GM12878 (cell line): ENCODE data around the gene GPBP1. TPM values are rescaled to one million over a fixed set of nuclear protein-coding genes. Genes with fewer than 3 reads are reported as not detected.

ENCODE experiments used
- ATAC-seq: fragments of 200-7000 bp; cut with Tn5 transposase; 3 replicates; pipeline ENCODE4 v1.9.1; 2020; ENCODE audit warnings: mild to moderate bottlenecking, moderate library complexity
- BruUV-seq: library from RNA; stranded (reverse); fragments of 400-500 nt; replicated peaks from 2 replicates; lab custom pipeline; 2021; lab: Mats Ljungman, UMichigan
- CTCF ChIA-PET: fragments of 300-600 bp; sonication (Branson Sonifier 250); formaldehyde crosslinking; extraction: SDS; loops from one replicate; lab custom pipeline; 2021; ENCODE audit warnings: inconsistent platforms; lab: Yijun Ruan, JAX
- POLR2A ChIA-PET: fragments of 350-600 bp; formaldehyde crosslinking; extraction: SDS; loops from one replicate; lab custom pipeline; 2021; ENCODE audit warnings: inconsistent platforms; lab: Charles Lee
- RAD21 ChIA-PET: fragments of 300-600 bp; sonication (Branson Sonifier 250); formaldehyde crosslinking; loops from one replicate; lab custom pipeline; 2023; ENCODE audit warnings: antibody characterized with exemption; ENCODE audit not compliant: unreplicated experiment; lab: Charles Lee
- SMC1A ChIA-PET: fragments of 300-600 bp; sonication (Branson Sonifier 250); formaldehyde crosslinking; loops from one replicate; lab custom pipeline; 2023; ENCODE audit not compliant: unreplicated experiment, uncharacterized antibody; lab: Charles Lee
- DNase-seq: peaks from one replicate; pipeline ENCODE4 v3.0.0-alpha.2; 2011; ENCODE audit warnings: low read depth, low spot score
- FAIRE-seq: peaks from 3 replicates; lab custom pipeline; 2011; peaks lifted over from hg19 to GRCh38; lab: Jason Lieb, UNC
- H2AFZ ChIP-seq: 2 replicates; pipeline ENCODE4 v1.6.0; 2011; ENCODE audit warnings: low read depth, low read length, control low read depth; ENCODE audit not compliant: control insufficient read depth
- H3K27ac ChIP-seq: 2 replicates; pipeline ENCODE4 v1.5.1; 2011; ENCODE audit warnings: control low read depth; ENCODE audit not compliant: control insufficient read depth, insufficient read depth
- H3K27me3 ChIP-seq, 2 experiments: replicated peaks in 1 of 2; 2 replicates each; pipeline versions ENCODE4 v1.6.0 to v1.6.1; 2011; ENCODE audit warnings: low read length in 1 of 2; ENCODE audit not compliant: control insufficient read depth in 2 of 2, insufficient read depth in 2 of 2
- H3K36me3 ChIP-seq, 2 experiments: 2 replicates each; pipeline ENCODE4 v1.5.1; 2011; ENCODE audit warnings: low read length in 1 of 2; ENCODE audit not compliant: control insufficient read depth in 2 of 2, insufficient read depth in 2 of 2
- H3K4me1 ChIP-seq: 2 replicates; pipeline ENCODE4 v1.6.1; 2011; ENCODE audit warnings: mild to moderate bottlenecking, low read length, moderate library complexity, mixed read lengths; ENCODE audit not compliant: control insufficient read depth, insufficient read depth
- H3K4me2 ChIP-seq: 2 replicates; pipeline ENCODE4 v1.6.0; 2011; ENCODE audit warnings: control low read depth; ENCODE audit not compliant: control insufficient read depth, insufficient read depth
- H3K4me3 ChIP-seq: fragments of 200-600 bp; sonication (generic); 2 replicates; pipeline ENCODE4 v1.5.1; 2016
- H3K79me2 ChIP-seq: 2 replicates; pipeline ENCODE4 v1.6.0; 2011; ENCODE audit warnings: low read length; ENCODE audit not compliant: control insufficient read depth, insufficient read depth
- H3K9ac ChIP-seq: 2 replicates; pipeline ENCODE4 v1.8.0; 2011; ENCODE audit warnings: low read length, control low read depth, mixed read lengths; ENCODE audit not compliant: control insufficient read depth, insufficient read depth
- H3K9me3 ChIP-seq: replicated peaks from 3 replicates; pipeline ENCODE4 v1.5.1; 2011; ENCODE audit warnings: mild to moderate bottlenecking, low read length; ENCODE audit not compliant: control insufficient read depth, insufficient read depth
- H4K20me1 ChIP-seq: 2 replicates; pipeline ENCODE4 v1.6.0; 2011; ENCODE audit not compliant: control insufficient read depth, insufficient read depth
- HCFC1 ChIP-seq: fragments of 150-350 bp; IDR thresholded peaks from 2 replicates; pipeline ENCODE4 v1.6.1; 2014; ENCODE audit warnings: low read length
- IKZF1 ChIP-seq: fragments of 450-650 bp; conservative IDR thresholded peaks from 2 replicates; pipeline ENCODE4 v1.6.1; 2017; ENCODE audit warnings: antibody characterized with exemption, mild to moderate bottlenecking
- MTA2 ChIP-seq: fragments of 450-650 bp; IDR thresholded peaks from 2 replicates; pipeline ENCODE4 v1.6.1; 2016; ENCODE audit warnings: low read depth, mild to moderate bottlenecking, moderate library complexity
- NBN ChIP-seq: fragments of 450-650 bp; IDR thresholded peaks from 2 replicates; pipeline ENCODE4 v1.6.1; 2016
- NFIC ChIP-seq: IDR thresholded peaks from 2 replicates; pipeline ENCODE4 v1.6.1; 2012; ENCODE audit warnings: low read depth, mild to moderate bottlenecking, inconsistent platforms, low read length, moderate library complexity
- NFYA ChIP-seq: IDR thresholded peaks from 2 replicates; pipeline ENCODE4 v1.6.1; 2011; ENCODE audit warnings: low read depth, mild to moderate bottlenecking, low read length, improper control_type of control experiment, borderline replicate concordance
- POU2F2 ChIP-seq: IDR thresholded peaks from 3 replicates; pipeline ENCODE4 v1.6.1; 2011; ENCODE audit warnings: low read depth, mild to moderate bottlenecking, low read length, borderline replicate concordance
- RFX5 ChIP-seq: IDR thresholded peaks from 2 replicates; pipeline ENCODE4 v1.6.1; 2011; ENCODE audit warnings: low read depth, low read length, improper control_type of control experiment
- SIN3A ChIP-seq: IDR thresholded peaks from 2 replicates; pipeline ENCODE4 v1.6.1; 2012; ENCODE audit warnings: low read depth, low read length, improper control_type of control experiment
- SMARCA5 ChIP-seq: fragments of 450-650 bp; IDR thresholded peaks from 2 replicates; pipeline ENCODE4 v1.6.1; 2017; ENCODE audit warnings: mild to moderate bottlenecking
- TAF1 ChIP-seq: IDR thresholded peaks from 2 replicates; pipeline ENCODE4 v1.6.1; 2011; ENCODE audit warnings: mild to moderate bottlenecking, low read depth, low read length, borderline replicate concordance
- WGBS: methylation state at CpG from one replicate; pipeline ENCODE4 v1.1.6; 2016; ENCODE audit warnings: low lambda C conversion rate; ENCODE audit not compliant: insufficient replicate concordance, insufficient coverage; ENCODE audit errors: missing lambda C conversion rate; 5-methylcytosine and 5-hydroxymethylcytosine counted together
- in situ Hi-C: fragments of 300-500 bp; cut with MboI; formaldehyde crosslinking; loops from 9 replicates; pipeline ENCODE4 v1.14.3; 2018; ENCODE audit warnings: mixed read lengths
- intact Hi-C: fragments of 100-400 bp; cut with micrococcal nuclease; formaldehyde crosslinking; loops from one replicate; pipeline ENCODE4 v1.14.2; 2022; ENCODE audit not compliant: unreplicated experiment
- polyA plus RNA-seq, 11 experiments: library from polyadenylated mRNA; depleted of rRNA in 4 of 11; unstranded in 6 of 11; stranded (reverse) in 5 of 11; fragments of >200 nt; fragmentation: Nextera tagmentation in 4 of 11; fragmentation: Illumina TruSeq in 1 of 11; extraction: Ambion mirVana in 4 of 11; extraction: Trizol in 1 of 11; gene quantifications; 1 replicate in 1 of 11; 2 replicates in 10 of 11; pipeline versions ENCODE4 v1.2.1 to v1.2.3, GENCODE V29; 2011 to 2016; ENCODE audit warnings: inconsistent platforms in 2 of 11, missing spikeins in 2 of 11, low read depth in 1 of 11
- total RNA-seq, 4 experiments: library from RNA; depleted of rRNA in 3 of 4; stranded (reverse); fragments of >200 nt in 3 of 4; fragmentation: Illumina TruSeq in 1 of 4; extraction: Trizol in 1 of 4; gene quantifications; 2 replicates each; pipeline versions ENCODE4 v1.2.1 to v1.2.3, GENCODE V29; 2013 to 2021
- TF ChIP-seq, protein P1 (sequence below): IDR thresholded peaks from 2 replicates; pipeline ENCODE4 v1.6.1; 2012; ENCODE audit warnings: low read depth, low read length, improper control_type of control experiment
- TF ChIP-seq, protein P2 (sequence below): fragments of 450-650 bp; formaldehyde crosslinking; IDR thresholded peaks from 2 replicates; pipeline ENCODE4 v1.4.0; 2022; ENCODE audit warnings: mild to moderate bottlenecking, moderate library complexity

Gene GPBP1
- total and polyA plus RNA-seq, 10 of the 15 experiments (the other 5 are each of a cell fraction or from before 2014, with no cell fraction given): 27.0 to 96.2 (median 55.4) TPM

DNA sequence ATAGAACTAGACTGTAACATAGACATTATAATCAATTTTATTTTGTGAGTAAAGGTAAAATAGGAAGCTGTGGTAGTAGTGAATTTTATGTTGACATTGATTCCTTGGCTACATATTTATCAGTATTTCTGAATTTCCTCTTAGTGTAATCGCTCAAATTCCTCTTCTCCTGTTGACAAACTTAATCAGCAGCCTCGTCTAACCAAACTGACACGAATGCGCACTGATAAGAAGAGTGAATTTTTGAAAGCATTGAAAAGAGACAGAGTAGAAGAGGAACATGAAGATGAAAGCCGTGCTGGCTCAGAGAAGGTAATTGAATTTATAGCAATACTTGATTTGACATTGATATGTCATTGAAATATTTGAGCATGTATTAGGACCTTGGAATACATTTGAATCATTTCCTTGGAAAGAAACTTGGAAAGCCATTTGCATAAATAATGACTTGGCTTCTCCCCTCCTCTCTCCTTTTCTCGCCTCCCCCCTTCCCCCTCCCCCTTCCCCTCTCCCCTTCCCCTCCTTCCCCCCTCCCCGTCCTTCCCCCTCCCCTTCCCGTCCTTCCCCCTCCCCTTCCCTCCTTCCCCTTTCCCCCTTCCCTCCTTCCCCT lies 75.5 kb downstream of the GPBP1 start:
- Histone ChIP-seq H3K4me3 (no peak overlapping the region), H3K79me2 (no peaks in the 10 kb centered on the region), H3K36me3 (peaks cover 2 to 25% of the 10 kb centered on the region in 2 experiments), H3K4me1 (no peaks in the 10 kb centered on the region), H3K27me3 (no peaks in the 10 kb centered on the region), H3K4me2 (no peak overlapping the region), H4K20me1 (no peaks in the 10 kb centered on the region)
- no peak for DNase-seq
- ATAC-seq: no peak
- RAD21 ChIA-PET: no interaction called here
- in situ Hi-C loops: no loop called here
- TF ChIP-seq, protein P1, sequence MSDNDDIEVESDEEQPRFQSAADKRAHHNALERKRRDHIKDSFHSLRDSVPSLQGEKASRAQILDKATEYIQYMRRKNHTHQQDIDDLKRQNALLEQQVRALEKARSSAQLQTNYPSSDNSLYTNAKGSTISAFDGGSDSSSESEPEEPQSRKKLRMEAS: no peak
- TF ChIP-seq, all 136 proteins: peak for 0
- WGBS: 82% methylated on average over 6 of the region's 8 CpGs
- intact Hi-C loops: no loop called here
- no peak overlapping the region for H2AFZ ChIP-seq
- ChIA-PET POLR2A (interaction anchor here (0.5 kb wide), 1 partner anchor 24 kb away, joined by 4 read pairs; no protein-coding TSS in a partner anchor), CTCF (interaction anchor here (1.1 kb wide), 1 partner anchor 350 kb away, joined by 3 read pairs; no protein-coding TSS in a partner anchor), SMC1A (no interaction called here)
- FAIRE-seq: no peak
- no peaks in the 10 kb centered on the region for H3K9me3 ChIP-seq
- BruUV-seq: no TSS peak
- H3K9ac ChIP-seq: no peak overlapping the region
- no peak overlapping the region for H3K27ac ChIP-seq

DNA sequence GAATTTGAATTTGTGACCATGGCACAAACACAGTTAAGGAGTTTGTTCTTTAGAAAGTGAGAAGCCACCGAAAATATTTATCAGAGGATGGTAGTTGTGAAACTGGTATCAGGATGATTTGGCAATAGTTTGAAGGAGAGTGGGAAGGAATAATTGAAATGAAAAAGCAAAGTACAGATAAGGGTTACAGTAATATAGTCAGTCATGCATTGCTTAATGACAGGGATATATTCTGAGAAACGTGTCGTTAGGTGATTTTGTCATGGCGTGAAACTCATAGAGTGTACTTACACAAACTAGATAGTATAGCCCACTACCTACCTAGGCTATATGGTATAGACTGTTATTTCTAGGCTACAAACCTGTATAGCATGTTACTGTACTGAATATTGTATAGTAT lies 84.2 kb downstream of the GPBP1 start:
- Histone ChIP-seq H3K27me3 (no peaks in the 10 kb centered on the region), H3K4me1 (no peaks in the 10 kb centered on the region), H3K4me3 (no peak overlapping the region), H3K27ac (no peak overlapping the region), H3K79me2 (no peaks in the 10 kb centered on the region; the same call in 1 of the 2 replicates), H4K20me1 (no peaks in the 10 kb centered on the region), H3K4me2 (no peak overlapping the region), H2AFZ (no peak overlapping the region), H3K36me3 (peaks cover under 1 to 24% of the 10 kb centered on the region in 2 experiments; a peak in 3 of 4 replicates), H3K9ac (no peak overlapping the region), H3K9me3 (no peaks in the 10 kb centered on the region)
- ATAC-seq (no peak), DNase-seq (no peak), FAIRE-seq (peak; percentile 38)
- intact Hi-C loops (no loop called here), in situ Hi-C loops (no loop called here)
- SMC1A ChIA-PET: no interaction called here
- CTCF ChIA-PET: no interaction called here
- POLR2A ChIA-PET: no interaction called here
- WGBS: 53% methylated on average over 4 of the region's 4 CpGs
- RAD21 ChIA-PET: no interaction called here
- no TSS peak for BruUV-seq
- TF ChIP-seq HCFC1 (no peak), NBN (no peak), IKZF1 (no peak), POU2F2 (no peak), NFYA (no peak), SIN3A (no peak), RFX5 (no peak), NFIC (no peak), TAF1 (no peak), SMARCA5 (no peak), MTA2 (no peak)
- TF ChIP-seq, protein P2, sequence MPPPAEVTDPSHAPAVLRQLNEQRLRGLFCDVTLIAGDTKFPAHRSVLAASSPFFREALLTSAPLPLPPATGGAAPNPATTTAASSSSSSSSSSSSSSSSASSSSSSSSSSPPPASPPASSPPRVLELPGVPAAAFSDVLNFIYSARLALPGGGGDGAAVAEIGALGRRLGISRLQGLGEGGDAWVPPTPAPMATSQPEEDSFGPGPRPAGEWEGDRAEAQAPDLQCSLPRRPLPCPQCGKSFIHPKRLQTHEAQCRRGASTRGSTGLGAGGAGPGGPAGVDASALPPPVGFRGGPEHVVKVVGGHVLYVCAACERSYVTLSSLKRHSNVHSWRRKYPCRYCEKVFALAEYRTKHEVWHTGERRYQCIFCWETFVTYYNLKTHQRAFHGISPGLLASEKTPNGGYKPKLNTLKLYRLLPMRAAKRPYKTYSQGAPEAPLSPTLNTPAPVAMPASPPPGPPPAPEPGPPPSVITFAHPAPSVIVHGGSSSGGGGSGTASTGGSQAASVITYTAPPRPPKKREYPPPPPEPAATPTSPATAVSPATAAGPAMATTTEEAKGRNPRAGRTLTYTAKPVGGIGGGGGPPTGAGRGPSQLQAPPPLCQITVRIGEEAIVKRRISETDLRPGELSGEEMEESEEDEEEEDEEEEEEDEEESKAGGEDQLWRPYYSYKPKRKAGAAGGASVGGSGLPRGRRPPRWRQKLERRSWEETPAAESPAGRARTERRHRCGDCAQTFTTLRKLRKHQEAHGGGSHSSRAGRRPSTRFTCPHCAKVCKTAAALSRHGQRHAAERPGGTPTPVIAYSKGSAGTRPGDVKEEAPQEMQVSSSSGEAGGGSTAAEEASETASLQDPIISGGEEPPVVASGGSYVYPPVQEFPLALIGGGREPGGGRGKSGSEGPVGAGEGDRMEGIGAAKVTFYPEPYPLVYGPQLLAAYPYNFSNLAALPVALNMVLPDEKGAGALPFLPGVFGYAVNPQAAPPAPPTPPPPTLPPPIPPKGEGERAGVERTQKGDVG (CRISPR knock-in tag): no peak
